ENCODE data around the gene PBX4. TPM values are rescaled to one million over a fixed set of nuclear protein-coding genes. Genes with fewer than 3 reads are reported as not detected.

The PBX4 gene
- total and polyA plus RNA-seq, 2 experiments from 2014 or later: 3.2 to 4.3 TPM

DNA sequence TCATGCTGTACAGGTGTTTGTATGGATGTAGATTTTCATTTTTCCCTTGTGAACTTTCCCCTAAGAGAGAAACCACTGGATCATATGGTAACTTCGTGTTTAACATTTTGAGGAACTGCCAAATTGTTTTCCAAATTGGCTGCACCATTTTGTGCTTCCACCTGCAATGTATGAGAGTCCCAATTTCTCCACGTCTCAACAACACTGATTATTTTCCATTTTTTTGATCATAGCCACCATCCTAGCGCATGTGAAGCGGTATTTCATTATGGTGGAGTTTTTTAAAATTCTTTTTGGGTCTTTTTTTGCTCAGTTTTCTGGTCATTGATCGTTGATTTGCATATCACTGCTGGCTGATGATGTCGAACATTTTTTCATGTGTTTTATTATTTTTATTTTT, 97.5 kb downstream of the PBX4 start:
- WGBS (ENCODE audit: low lambda C conversion rate, missing lambda C conversion rate): 92% methylated on average over 6 of the region's 6 CpGs
- Histone ChIP-seq H3K4me2 (no peak overlapping the region), H3K79me2 (peaks cover 87% of the 10 kb centered on the region), H3K9me3 (ENCODE audit: low read depth) (no peaks in the 10 kb centered on the region), H3K27ac (no peak overlapping the region), H3K4me3 (no peak overlapping the region), H3K27me3 (no peaks in the 10 kb centered on the region), H2AFZ (no peak overlapping the region), H3K9me2 (replicated peaks; ENCODE audit: insufficient read depth) (no peaks in the 10 kb centered on the region), H4K20me1 (ENCODE audit: insufficient read depth, poor library complexity, severe bottlenecking) (peaks cover 24% of the 10 kb centered on the region), H3K36me3 (replicated peaks; ENCODE audit: insufficient read depth, low read depth) (no peaks in the 10 kb centered on the region), H3K4me1 (ENCODE audit: insufficient read depth) (peaks cover 10% of the 10 kb centered on the region)
- no peak for DNase-seq (ENCODE audit: low spot score)
- TF ChIP-seq, protein P1, sequence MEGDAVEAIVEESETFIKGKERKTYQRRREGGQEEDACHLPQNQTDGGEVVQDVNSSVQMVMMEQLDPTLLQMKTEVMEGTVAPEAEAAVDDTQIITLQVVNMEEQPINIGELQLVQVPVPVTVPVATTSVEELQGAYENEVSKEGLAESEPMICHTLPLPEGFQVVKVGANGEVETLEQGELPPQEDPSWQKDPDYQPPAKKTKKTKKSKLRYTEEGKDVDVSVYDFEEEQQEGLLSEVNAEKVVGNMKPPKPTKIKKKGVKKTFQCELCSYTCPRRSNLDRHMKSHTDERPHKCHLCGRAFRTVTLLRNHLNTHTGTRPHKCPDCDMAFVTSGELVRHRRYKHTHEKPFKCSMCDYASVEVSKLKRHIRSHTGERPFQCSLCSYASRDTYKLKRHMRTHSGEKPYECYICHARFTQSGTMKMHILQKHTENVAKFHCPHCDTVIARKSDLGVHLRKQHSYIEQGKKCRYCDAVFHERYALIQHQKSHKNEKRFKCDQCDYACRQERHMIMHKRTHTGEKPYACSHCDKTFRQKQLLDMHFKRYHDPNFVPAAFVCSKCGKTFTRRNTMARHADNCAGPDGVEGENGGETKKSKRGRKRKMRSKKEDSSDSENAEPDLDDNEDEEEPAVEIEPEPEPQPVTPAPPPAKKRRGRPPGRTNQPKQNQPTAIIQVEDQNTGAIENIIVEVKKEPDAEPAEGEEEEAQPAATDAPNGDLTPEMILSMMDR (IDR thresholded peaks at IDR 0.05; ENCODE audit: poor library complexity): no peak
- no peak for TF ChIP-seq EZH2 (IDR thresholded peaks at IDR 0.05; ENCODE audit: borderline replicate concordance)
- TF ChIP-seq EZH2phosphoT487 (IDR thresholded peaks at IDR 0.05; ENCODE audit: low read depth, severe bottlenecking, unreplicated experiment): no peak

GRCh38 chr19:19517235-19517619, 101.3 kb downstream of the PBX4 start:
- H4K20me1 ChIP-seq (ENCODE audit: insufficient read depth, poor library complexity, severe bottlenecking): peaks cover 6% of the 10 kb centered on the region
- H3K4me3 ChIP-seq: peak overlapping the region; percentile 88
- TF ChIP-seq, protein P1 (IDR thresholded peaks at IDR 0.05; ENCODE audit: poor library complexity): no peak
- no peak for TF ChIP-seq EZH2 (IDR thresholded peaks at IDR 0.05; ENCODE audit: borderline replicate concordance)
- no peak for TF ChIP-seq EZH2phosphoT487 (IDR thresholded peaks at IDR 0.05; ENCODE audit: low read depth, severe bottlenecking, unreplicated experiment)
- no peak overlapping the region for H3K27ac ChIP-seq
- peaks cover 15% of the 10 kb centered on the region for H3K4me1 ChIP-seq (ENCODE audit: insufficient read depth)
- peak overlapping the region; percentile 93 for H3K4me2 ChIP-seq
- no peaks in the 10 kb centered on the region for H3K27me3 ChIP-seq
- 97% methylated on average over 10 of the region's 10 CpGs for WGBS (ENCODE audit: low lambda C conversion rate, missing lambda C conversion rate)
- H3K79me2 ChIP-seq: peaks cover 61% of the 10 kb centered on the region
- H3K9me2 ChIP-seq (replicated peaks; ENCODE audit: insufficient read depth): no peaks in the 10 kb centered on the region
- no peaks in the 10 kb centered on the region for H3K36me3 ChIP-seq (replicated peaks; ENCODE audit: insufficient read depth, low read depth)
- DNase-seq (ENCODE audit: low spot score): no peak
- no peaks in the 10 kb centered on the region for H3K9me3 ChIP-seq (ENCODE audit: low read depth)
- H2AFZ ChIP-seq: no peak overlapping the region

GRCh38 chr19:19515642-19516519, 102.6 kb downstream of the PBX4 start, which contains the start of gene NDUFA13:
NDUFA13 (plus strand) TSS chr19:19516225; CDS start chr19:19516239, 14 bp downstream.
- H3K27ac ChIP-seq: peak within 1 kb of the TSS; percentile 93
- H3K9me3 ChIP-seq (ENCODE audit: low read depth): no peaks in the 10 kb centered on the region
- no peaks in the 10 kb centered on the region for H4K20me1 ChIP-seq (ENCODE audit: insufficient read depth, poor library complexity, severe bottlenecking)
- WGBS (ENCODE audit: low lambda C conversion rate, missing lambda C conversion rate): 11% methylated on average over 49 of the region's 61 CpGs
- DNase-seq (ENCODE audit: low spot score): peak; percentile 93
- no peaks in the 10 kb centered on the region for H3K36me3 ChIP-seq (replicated peaks; ENCODE audit: insufficient read depth, low read depth)
- no peaks in the 10 kb centered on the region for H3K9me2 ChIP-seq (replicated peaks; ENCODE audit: insufficient read depth)
- H3K79me2 ChIP-seq: peaks cover 48% of the 10 kb centered on the region
- H3K4me1 ChIP-seq (ENCODE audit: insufficient read depth): peaks cover 15% of the 10 kb centered on the region
- peak within 1 kb of the TSS; percentile 93 for H3K4me2 ChIP-seq
- H3K4me3 ChIP-seq: peak within 1 kb of the TSS; percentile 88
- H3K27me3 ChIP-seq: no peaks in the 10 kb centered on the region
- no peak for TF ChIP-seq EZH2phosphoT487 (IDR thresholded peaks at IDR 0.05; ENCODE audit: low read depth, severe bottlenecking, unreplicated experiment)
- TF ChIP-seq EZH2 (IDR thresholded peaks at IDR 0.05; ENCODE audit: borderline replicate concordance): no peak
- TF ChIP-seq, protein P1 (IDR thresholded peaks at IDR 0.05; ENCODE audit: poor library complexity): no peak
- H2AFZ ChIP-seq: peak within 1 kb of the TSS; percentile 93

Measured in hepatocyte (in vitro differentiated cells).